SKM-1 treated with dmso at 0.1 percent for 144 hours (cell line): ENCODE measurements around the gene NCOR2.

Source experiments
- DNase-seq: peaks from one replicate; lab custom pipeline; 2025; ENCODE audit not compliant: unreplicated experiment; lab: John Stamatoyannopoulos, UW

NCOR2 gene

GRCh38 chr12:124566997-124567672 lies at the start of gene NCOR2:
TSS of gene NCOR2 (minus strand) at chr12:124567612. CDS start at chr12:124495251, 72,361 bp downstream.
- DNase-seq, result no peak

DNA sequence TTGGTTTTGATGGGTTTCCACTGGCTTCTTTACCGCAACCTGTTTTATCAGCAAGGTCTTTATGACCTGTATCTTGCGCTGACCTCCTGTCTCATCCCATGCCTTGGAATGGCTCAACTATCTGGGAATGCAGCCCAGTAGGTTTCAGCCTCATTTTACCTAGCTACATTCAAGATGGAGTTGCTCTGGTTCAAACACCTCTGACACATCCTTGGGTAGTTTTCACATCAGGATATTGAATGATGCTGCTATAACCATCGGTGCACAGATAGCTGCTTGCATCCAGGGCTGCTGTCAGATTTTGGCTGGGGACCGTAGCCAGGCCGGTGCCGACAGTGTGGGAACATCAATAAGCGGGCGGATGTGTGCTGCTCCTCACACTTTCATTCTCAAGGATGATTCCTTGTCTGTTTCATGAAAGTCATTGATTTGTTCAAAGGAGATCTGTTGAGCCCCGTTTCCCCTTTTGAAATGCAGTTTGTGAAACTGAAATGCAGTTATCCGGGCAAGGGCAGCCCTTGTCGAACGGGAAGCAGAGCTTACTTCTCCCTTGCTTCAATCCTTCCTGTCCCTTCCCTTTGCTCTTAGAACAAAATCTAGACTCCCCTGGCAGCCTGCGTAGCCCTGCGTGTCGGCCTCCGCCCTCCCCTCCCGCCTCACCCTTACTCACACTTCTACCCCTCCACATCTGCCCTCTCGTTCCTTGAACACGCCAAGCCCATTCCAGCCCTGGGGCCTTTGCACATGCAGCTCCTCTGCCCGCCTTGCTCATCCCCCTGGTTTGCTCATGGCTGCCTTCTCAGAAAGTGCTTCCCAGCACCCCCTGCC lies 49.2 kb upstream of the NCOR2 start:
- DNase-seq, result peak; percentile 17

DNA sequence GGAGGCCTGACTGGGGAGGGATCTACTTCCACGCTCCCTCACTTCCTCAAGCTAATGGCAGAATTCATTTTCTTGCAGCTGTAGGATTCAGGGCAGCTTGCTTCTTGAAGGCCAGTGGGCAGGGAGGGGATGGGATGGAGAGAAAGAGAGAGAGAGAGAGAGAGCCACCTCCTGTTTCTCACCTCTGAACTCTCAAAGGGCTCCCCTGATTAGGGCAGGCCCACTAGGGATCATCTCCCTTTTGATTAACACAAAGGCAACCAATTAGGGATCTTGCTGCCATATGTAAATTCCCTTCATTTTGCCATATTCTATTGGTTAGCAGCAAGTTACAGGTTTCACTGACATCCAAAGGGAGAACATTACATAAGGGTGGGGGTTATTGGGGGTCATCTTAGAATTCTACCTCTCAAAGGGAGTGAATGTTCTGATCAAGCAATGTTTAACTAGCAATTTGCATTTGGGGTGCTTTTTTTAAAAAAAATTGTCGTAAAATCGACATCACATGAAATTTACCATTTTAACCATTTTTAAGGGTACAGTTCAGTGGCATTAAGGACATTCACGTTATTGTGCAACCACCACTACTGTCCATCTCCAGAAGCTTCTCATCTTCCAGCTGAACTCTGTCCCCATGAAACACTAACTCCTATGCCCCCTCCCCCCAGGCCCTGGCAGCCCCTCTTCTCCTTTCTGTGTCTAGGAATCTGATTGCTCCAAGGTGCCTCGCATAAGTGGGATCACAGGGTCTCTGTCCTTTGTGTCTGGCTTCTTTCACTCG lies 47.3 kb upstream of the NCOR2 start:
- DNase-seq, result no peak

DNA sequence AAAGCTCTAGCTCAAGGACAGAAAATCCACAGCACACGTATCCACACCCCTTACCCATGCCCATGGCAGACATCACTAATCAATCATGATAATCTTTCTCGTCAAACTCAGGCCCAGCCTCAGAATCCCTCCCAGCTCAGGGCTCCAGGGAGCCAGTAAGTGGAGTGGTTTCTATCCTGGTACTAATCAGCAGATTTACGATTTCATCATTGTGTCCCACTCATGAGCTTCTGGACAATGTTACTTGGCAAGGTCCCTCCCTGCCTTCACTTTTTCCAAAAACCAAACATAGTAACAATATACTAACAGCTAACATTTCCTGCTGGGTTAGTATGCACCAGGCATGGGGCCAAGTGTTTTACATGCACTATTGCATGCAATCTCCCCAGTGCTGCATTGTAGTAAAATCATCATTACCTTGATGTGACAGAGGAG lies 45.8 kb upstream of the NCOR2 start:
- no peak for DNase-seq

DNA sequence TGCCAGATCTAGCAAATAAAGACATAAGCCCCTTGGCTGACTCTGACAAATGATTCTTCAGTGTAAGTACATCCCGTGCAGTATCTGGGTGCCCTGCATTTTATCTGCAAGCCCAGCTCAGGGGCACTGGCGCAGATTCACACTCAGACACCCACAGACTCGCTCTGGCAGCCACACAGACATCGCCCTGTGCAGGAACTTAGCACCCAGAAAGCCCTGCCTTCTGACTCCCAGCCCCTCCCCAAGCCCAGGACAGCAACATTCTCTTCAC lies 44.9 kb upstream of the NCOR2 start:
- DNase-seq, result no peak

DNA sequence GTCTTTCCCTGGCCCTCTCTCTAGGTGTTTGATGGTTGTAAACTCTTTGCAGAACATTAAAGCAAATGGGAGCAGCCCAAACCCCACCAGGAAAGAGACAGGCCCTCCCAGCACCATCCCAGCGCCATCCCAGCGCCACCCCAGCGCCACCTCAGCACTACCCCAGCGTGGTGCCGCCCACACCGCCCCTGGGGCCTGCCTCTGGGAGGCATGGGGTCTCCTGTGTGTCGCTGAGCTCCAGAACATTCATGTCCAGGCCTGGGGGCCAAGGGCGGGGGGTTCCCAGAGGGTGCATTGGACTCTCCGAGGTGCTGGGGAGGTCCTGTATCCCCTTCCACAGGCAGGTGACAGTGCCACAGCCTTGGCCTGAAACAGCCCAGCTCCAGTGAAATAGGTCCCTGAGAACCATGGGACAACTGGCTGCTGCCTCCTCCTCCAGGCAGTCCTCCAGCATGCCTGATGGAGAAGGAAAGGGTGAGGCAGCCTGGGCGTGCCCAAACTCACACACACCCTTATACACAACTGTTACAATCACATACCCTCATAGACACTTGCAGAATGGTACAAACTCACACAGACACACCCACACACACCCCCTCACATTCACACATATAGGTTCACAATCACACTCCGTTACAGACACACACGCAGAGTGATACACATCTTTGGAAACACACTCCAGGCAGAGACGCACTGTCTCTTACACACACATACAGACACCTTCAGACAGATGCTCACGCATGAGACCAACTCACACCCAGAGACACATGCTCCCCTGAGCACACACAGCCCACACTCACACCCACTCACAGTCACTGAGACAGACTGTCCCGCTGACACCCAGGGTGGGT lies 44.4 kb upstream of the NCOR2 start:
- no peak for DNase-seq

- DNase-seq, result no peak
These were observed 43.5 kb upstream of the NCOR2 start for GRCh38 chr12:124610629-124611558.

GRCh38 chr12:124610021-124610612 lies 42.7 kb upstream of the NCOR2 start:
- DNase-seq, result no peak

GRCh38 chr12:124609041-124609989 lies 41.9 kb upstream of the NCOR2 start:
- peak; percentile 3 for DNase-seq

GRCh38 chr12:124608450-124608870 lies 41.0 kb upstream of the NCOR2 start:
- DNase-seq, result no peak

GRCh38 chr12:124607681-124608425 lies 40.4 kb upstream of the NCOR2 start:
- DNase-seq, result no peak

- no peak for DNase-seq
These were observed 38.7 kb upstream of the NCOR2 start for GRCh38 chr12:124605883-124606774.

GRCh38 chr12:124605150-124605882 lies 37.9 kb upstream of the NCOR2 start:
- no peak for DNase-seq

- DNase-seq, result no peak
These were observed 36.9 kb upstream of the NCOR2 start for GRCh38 chr12:124604264-124604680.

DNA sequence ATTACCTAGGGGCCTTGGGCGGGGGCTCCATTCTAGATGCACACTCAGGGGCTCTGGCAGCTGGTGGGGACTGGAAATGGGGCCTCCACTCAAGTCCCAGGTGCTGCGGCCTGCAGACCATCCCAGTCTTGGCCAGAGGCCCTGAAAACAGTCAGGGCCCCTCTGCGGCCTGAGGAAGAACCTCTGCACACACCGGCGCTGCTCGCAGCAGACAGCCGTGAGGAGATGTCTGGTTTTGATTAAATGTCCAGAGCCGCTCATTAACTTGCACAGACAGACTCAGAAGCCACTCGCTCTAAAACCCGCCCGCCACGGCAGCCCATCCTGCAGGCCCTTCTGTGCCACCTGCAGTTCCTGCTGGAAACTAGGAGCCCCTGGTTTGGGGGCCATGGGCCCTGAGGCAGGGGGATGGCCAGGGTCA lies 36.4 kb upstream of the NCOR2 start:
- DNase-seq, result no peak

DNA sequence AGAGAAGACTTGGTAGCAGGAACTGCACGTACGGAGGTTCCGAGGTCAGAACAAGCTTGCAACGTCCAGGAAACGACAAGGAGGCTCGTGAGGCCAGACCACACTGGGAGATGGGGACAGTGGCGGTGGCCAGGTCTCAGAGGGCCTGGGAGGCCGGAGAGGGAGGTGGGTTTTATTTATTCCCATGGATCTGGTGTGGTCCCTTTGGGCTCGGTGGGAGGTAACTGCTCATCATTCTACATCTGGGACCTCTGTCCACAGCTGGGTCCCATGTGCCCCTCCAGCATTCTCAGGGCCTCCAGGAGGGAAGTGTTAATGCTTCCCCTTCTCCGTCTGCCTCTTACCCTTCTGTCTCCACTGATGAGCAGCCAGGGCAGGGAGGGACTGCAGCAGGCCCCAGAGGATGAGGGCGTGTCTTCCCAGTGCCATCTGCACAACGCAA lies 35.7 kb upstream of the NCOR2 start:
- no peak for DNase-seq
